HepG2 (cell line): ENCODE data around the gene KDELR3. TPM values are rescaled to one million over a fixed set of nuclear protein-coding genes. Genes with fewer than 3 reads are reported as not detected.

Source experiments
- MIXL1 ChIP-seq: IDR thresholded peaks from 2 replicates; pipeline ENCODE4 v1.6.1; 2016
- RORA ChIP-seq: sonication (generic); formaldehyde crosslinking; IDR thresholded peaks from 2 replicates; pipeline ENCODE4 v1.5.0; 2020; ENCODE audit warnings: mild to moderate bottlenecking, missing genetic modification reagents, moderate library complexity
- SP4 ChIP-seq: sonication (generic); formaldehyde crosslinking; IDR thresholded peaks from 2 replicates; pipeline ENCODE4 v1.8.1; 2023; ENCODE audit warnings: mild to moderate bottlenecking, missing genetic modification reagents
- STAG1 ChIP-seq: sonication (generic); formaldehyde crosslinking; IDR thresholded peaks from 2 replicates; pipeline ENCODE4 v1.4.0; 2020; ENCODE audit warnings: missing genetic modification reagents
- TEAD3 ChIP-seq: optimal IDR thresholded peaks from 2 replicates; pipeline ENCODE3; 2016; ENCODE audit warnings: borderline replicate concordance
- ZBTB3 ChIP-seq: sonication (generic); formaldehyde crosslinking; IDR thresholded peaks from 2 replicates; pipeline ENCODE4 v1.4.0; 2020; ENCODE audit warnings: low read depth, mild to moderate bottlenecking, moderate library complexity, missing genetic modification reagents, borderline replicate concordance
- ZNF20 ChIP-seq: sonication (generic); formaldehyde crosslinking; IDR thresholded peaks from 2 replicates; pipeline ENCODE4 v1.4.0; 2020; ENCODE audit warnings: mild to moderate bottlenecking, moderate library complexity, missing genetic modification reagents
- ZNF317 ChIP-seq: sonication (generic); formaldehyde crosslinking; IDR thresholded peaks from 2 replicates; pipeline ENCODE4 v1.5.0; 2020; ENCODE audit warnings: mild to moderate bottlenecking, missing genetic modification reagents
- ZNF367 ChIP-seq: sonication (generic); formaldehyde crosslinking; IDR thresholded peaks from 2 replicates; pipeline ENCODE4 v1.4.0; 2020; ENCODE audit warnings: missing genetic modification reagents, borderline replicate concordance
- ZNF430 ChIP-seq: sonication (generic); formaldehyde crosslinking; IDR thresholded peaks from 2 replicates; pipeline ENCODE4 v1.9.0; 2021; ENCODE audit warnings: mild to moderate bottlenecking, missing genetic modification reagents
- ZNF724P ChIP-seq: sonication (generic); formaldehyde crosslinking; IDR thresholded peaks from 2 replicates; pipeline ENCODE4 v1.8.0; 2022; ENCODE audit warnings: missing genetic modification reagents, borderline replicate concordance
- ZNF891 ChIP-seq: sonication (generic); formaldehyde crosslinking; IDR thresholded peaks from 2 replicates; pipeline ENCODE4 v1.5.0; 2020; ENCODE audit warnings: mild to moderate bottlenecking, missing genetic modification reagents
- ZSCAN25 ChIP-seq: sonication (generic); formaldehyde crosslinking; IDR thresholded peaks from 2 replicates; pipeline ENCODE4 v1.8.0; 2022; ENCODE audit warnings: mild to moderate bottlenecking, missing genetic modification reagents
- polyA plus RNA-seq, 8 experiments: library from polyadenylated mRNA; depleted of rRNA in 3 of 8; stranded (reverse) in 7 of 8; unstranded in 1 of 8; fragments of >200 nt; fragmentation: Illumina TruSeq in 4 of 8; extraction: Trizol in 4 of 8; gene quantifications; 2 replicates each; pipeline versions ENCODE4 v1.2.1 to v1.2.3, GENCODE V29; 2011 to 2016; ENCODE audit warnings: low read depth in 4 of 8, missing spikeins in 1 of 8, mixed read lengths in 1 of 8; ENCODE audit not compliant: insufficient read depth in 1 of 8
- total RNA-seq, 5 experiments: library from RNA; depleted of rRNA; stranded (reverse); fragments of >200 nt; fragmentation: Illumina TruSeq; extraction: Trizol; gene quantifications; 2 replicates each; pipeline ENCODE4 v1.2.3, GENCODE V29; 2016; ENCODE audit warnings: low read depth in 1 of 5
- TF ChIP-seq, protein P1 (sequence below): sonication (generic); formaldehyde crosslinking; IDR thresholded peaks from 2 replicates; pipeline ENCODE4 v1.9.0; 2021; ENCODE audit warnings: mild to moderate bottlenecking, missing genetic modification reagents
- TF ChIP-seq, protein P2 (sequence below): sonication (generic); formaldehyde crosslinking; IDR thresholded peaks from 2 replicates; pipeline ENCODE4 v1.5.0; 2020; ENCODE audit warnings: missing genetic modification reagents, mild to moderate bottlenecking, borderline replicate concordance
- TF ChIP-seq, protein P3 (sequence below): sonication (generic); formaldehyde crosslinking; IDR thresholded peaks from 2 replicates; pipeline ENCODE4 v1.8.0; 2022; ENCODE audit warnings: mild to moderate bottlenecking, missing genetic modification reagents, moderate library complexity
- TF ChIP-seq, protein P4 (sequence below): sonication (generic); formaldehyde crosslinking; IDR thresholded peaks from 2 replicates; pipeline ENCODE4 v1.8.0; 2022; ENCODE audit warnings: missing genetic modification reagents, mild to moderate bottlenecking, moderate library complexity, borderline replicate concordance

The KDELR3 gene
- total and polyA plus RNA-seq, 2 of the 13 experiments (the other 11 are each of a cell fraction or from before 2014, with no cell fraction given): 24.2 to 65.7 TPM

DNA sequence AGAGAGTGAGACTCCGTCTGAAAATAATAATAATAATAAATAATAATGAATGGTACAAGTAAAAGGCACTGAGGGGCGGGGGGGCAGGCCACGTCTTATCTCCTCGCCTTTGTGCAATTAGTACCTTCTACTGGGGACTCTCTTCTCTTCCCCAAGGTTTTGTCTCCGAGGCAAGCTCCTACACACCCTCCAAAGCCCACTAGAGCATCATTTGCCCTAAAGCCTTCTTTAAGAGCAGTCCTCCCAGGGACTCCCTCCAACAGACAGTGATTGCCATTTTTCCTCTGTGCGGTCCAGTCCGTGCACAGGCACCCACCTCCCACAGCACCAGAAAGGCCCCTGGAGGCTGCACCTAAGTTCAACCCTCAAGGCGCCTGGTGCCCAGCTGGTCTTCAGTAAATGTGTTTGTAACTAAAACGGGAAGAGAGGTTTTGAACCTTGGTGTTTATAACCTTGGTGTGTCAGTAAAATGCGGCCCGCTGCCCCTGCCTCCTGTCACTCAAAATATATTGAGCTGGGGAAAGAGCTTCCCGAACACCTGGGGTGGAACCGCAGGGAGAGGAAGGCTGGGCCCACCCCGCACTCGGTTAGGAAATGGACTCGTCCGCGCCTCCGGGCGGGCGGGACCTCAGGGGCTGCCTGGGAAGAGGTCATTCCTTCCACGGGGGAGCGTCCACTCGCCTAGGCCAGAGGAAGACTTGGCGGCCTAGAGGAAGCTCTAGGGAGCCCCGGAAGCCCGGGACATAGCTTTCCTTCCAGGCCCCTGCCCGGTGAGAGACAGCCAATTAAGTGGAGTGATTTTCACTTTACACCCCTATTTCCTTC is 4.7 kb upstream of the KDELR3 start (continued):
- TF ChIP-seq, protein P1, sequence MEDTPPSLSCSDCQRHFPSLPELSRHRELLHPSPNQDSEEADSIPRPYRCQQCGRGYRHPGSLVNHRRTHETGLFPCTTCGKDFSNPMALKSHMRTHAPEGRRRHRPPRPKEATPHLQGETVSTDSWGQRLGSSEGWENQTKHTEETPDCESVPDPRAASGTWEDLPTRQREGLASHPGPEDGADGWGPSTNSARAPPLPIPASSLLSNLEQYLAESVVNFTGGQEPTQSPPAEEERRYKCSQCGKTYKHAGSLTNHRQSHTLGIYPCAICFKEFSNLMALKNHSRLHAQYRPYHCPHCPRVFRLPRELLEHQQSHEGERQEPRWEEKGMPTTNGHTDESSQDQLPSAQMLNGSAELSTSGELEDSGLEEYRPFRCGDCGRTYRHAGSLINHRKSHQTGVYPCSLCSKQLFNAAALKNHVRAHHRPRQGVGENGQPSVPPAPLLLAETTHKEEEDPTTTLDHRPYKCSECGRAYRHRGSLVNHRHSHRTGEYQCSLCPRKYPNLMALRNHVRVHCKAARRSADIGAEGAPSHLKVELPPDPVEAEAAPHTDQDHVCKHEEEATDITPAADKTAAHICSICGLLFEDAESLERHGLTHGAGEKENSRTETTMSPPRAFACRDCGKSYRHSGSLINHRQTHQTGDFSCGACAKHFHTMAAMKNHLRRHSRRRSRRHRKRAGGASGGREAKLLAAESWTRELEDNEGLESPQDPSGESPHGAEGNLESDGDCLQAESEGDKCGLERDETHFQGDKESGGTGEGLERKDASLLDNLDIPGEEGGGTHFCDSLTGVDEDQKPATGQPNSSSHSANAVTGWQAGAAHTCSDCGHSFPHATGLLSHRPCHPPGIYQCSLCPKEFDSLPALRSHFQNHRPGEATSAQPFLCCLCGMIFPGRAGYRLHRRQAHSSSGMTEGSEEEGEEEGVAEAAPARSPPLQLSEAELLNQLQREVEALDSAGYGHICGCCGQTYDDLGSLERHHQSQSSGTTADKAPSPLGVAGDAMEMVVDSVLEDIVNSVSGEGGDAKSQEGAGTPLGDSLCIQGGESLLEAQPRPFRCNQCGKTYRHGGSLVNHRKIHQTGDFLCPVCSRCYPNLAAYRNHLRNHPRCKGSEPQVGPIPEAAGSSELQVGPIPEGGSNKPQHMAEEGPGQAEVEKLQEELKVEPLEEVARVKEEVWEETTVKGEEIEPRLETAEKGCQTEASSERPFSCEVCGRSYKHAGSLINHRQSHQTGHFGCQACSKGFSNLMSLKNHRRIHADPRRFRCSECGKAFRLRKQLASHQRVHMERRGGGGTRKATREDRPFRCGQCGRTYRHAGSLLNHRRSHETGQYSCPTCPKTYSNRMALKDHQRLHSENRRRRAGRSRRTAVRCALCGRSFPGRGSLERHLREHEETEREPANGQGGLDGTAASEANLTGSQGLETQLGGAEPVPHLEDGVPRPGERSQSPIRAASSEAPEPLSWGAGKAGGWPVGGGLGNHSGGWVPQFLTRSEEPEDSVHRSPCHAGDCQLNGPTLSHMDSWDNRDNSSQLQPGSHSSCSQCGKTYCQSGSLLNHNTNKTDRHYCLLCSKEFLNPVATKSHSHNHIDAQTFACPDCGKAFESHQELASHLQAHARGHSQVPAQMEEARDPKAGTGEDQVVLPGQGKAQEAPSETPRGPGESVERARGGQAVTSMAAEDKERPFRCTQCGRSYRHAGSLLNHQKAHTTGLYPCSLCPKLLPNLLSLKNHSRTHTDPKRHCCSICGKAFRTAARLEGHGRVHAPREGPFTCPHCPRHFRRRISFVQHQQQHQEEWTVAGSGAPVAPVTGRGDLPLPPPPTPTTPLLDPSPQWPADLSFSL: no peak
- no peak for TF ChIP-seq SP4 (CRISPR knock-in tag)
- TF ChIP-seq ZBTB3 (CRISPR knock-in tag): no peak
- no peak for TF ChIP-seq ZNF317 (CRISPR knock-in tag)
- no peak for TF ChIP-seq ZNF891 (CRISPR knock-in tag)
- no peak for TF ChIP-seq STAG1 (CRISPR knock-in tag)
- TF ChIP-seq ZNF20: no peak; the same call in 1 of the 2 replicates
- TF ChIP-seq, protein P2, sequence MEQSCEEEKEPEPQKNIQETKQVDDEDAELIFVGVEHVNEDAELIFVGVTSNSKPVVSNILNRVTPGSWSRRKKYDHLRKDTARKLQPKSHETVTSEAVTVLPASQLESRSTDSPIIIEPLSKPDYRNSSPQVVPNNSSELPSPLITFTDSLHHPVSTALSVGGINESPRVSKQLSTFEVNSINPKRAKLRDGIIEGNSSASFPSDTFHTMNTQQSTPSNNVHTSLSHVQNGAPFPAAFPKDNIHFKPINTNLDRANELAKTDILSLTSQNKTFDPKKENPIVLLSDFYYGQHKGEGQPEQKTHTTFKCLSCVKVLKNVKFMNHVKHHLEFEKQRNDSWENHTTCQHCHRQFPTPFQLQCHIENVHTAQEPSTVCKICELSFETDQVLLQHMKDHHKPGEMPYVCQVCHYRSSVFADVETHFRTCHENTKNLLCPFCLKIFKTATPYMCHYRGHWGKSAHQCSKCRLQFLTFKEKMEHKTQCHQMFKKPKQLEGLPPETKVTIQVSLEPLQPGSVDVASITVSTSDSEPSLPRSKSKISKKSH (CRISPR knock-in tag): no peak
- no peak for TF ChIP-seq ZNF430
- no peak for TF ChIP-seq ZNF724P
- TF ChIP-seq, protein P3, sequence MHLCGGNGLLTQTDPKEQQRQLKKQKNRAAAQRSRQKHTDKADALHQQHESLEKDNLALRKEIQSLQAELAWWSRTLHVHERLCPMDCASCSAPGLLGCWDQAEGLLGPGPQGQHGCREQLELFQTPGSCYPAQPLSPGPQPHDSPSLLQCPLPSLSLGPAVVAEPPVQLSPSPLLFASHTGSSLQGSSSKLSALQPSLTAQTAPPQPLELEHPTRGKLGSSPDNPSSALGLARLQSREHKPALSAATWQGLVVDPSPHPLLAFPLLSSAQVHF (CRISPR knock-in tag): no peak
- TF ChIP-seq, protein P4, sequence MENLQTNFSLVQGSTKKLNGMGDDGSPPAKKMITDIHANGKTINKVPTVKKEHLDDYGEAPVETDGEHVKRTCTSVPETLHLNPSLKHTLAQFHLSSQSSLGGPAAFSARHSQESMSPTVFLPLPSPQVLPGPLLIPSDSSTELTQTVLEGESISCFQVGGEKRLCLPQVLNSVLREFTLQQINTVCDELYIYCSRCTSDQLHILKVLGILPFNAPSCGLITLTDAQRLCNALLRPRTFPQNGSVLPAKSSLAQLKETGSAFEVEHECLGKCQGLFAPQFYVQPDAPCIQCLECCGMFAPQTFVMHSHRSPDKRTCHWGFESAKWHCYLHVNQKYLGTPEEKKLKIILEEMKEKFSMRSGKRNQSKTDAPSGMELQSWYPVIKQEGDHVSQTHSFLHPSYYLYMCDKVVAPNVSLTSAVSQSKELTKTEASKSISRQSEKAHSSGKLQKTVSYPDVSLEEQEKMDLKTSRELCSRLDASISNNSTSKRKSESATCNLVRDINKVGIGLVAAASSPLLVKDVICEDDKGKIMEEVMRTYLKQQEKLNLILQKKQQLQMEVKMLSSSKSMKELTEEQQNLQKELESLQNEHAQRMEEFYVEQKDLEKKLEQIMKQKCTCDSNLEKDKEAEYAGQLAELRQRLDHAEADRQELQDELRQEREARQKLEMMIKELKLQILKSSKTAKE (CRISPR knock-in tag): no peak
- TF ChIP-seq TEAD3 (CRISPR knock-in tag): peak; percentile 97
- no peak for TF ChIP-seq RORA (CRISPR knock-in tag)
- 0 out of 2 replicates have a peak, but pooled peaks have one; percentile 47 for TF ChIP-seq ZSCAN25
- peak; percentile 62 for TF ChIP-seq MIXL1
- no peak for TF ChIP-seq ZNF367 (CRISPR knock-in tag)
